Fibroblast of mammary gland (primary cell): Measurements from ENCODE around the gene NBEA.
"Not testable (repeated sequence)": the region's sequence is repeated elsewhere in the genome, so short reads cannot be mapped to it uniquely, and the experiment has no call there.

Experiments used
- DNase-seq: peaks from one replicate; pipeline ENCODE4 v3.0.0-alpha.2; 2010; ENCODE audit warnings: low read depth
- H3K4me3 ChIP-seq: 2 replicates; pipeline ENCODE4 v1.5.1; 2011; ENCODE audit warnings: low read depth, mild to moderate bottlenecking, low read length, moderate library complexity; ENCODE audit not compliant: control insufficient read depth
- CTCF ChIP-seq: conservative IDR thresholded peaks from 2 replicates; pipeline ENCODE4 v1.5.1; 2011; ENCODE audit warnings: low read depth, low read length, inconsistent platforms; ENCODE audit not compliant: control insufficient read depth, insufficient read depth

Gene NBEA

GRCh38 chr13:35389535-35389934, 447.5 kb downstream of the NBEA start:
- no peak overlapping the region for H3K4me3 ChIP-seq
- DNase-seq: no peak
- no peak for TF ChIP-seq CTCF

- no peak for TF ChIP-seq CTCF
Observed at GRCh38 chr13:35392768-35393167, 450.7 kb downstream of the NBEA start.

GRCh38 chr13:35393886-35394285, 451.8 kb downstream of the NBEA start:
- no peak for DNase-seq

More at GRCh38 chr13:35392768-35393167, 450.7 kb downstream of the NBEA start:
- no peak for DNase-seq
- no peak overlapping the region for H3K4me3 ChIP-seq

GRCh38 chr13:35408285-35408684, 466.2 kb downstream of the NBEA start:
- DNase-seq, H3K4me3 ChIP-seq: not testable (repeated sequence)

More at GRCh38 chr13:35393886-35394285, 451.8 kb downstream of the NBEA start:
- TF ChIP-seq CTCF: no peak
- no peak overlapping the region for H3K4me3 ChIP-seq

- DNase-seq: no peak
- no peak overlapping the region for H3K4me3 ChIP-seq
- no peak for TF ChIP-seq CTCF
Observed at GRCh38 chr13:35411059-35411744, 469.1 kb downstream of the NBEA start.

GRCh38 chr13:35448465-35448864, 506.4 kb downstream of the NBEA start:
- no peak overlapping the region for H3K4me3 ChIP-seq
- no peak for DNase-seq
- TF ChIP-seq CTCF: no peak

- no peak for DNase-seq
- TF ChIP-seq CTCF: no peak
- H3K4me3 ChIP-seq: no peak overlapping the region
Observed at GRCh38 chr13:35449821-35450220, 507.8 kb downstream of the NBEA start.
